ENCODE data around the gene TMEM126B. TPM values are rescaled to one million over a fixed set of nuclear protein-coding genes. Genes with fewer than 3 reads are reported as not detected.
"Not testable (repeated sequence)": the region's sequence is repeated elsewhere in the genome, so short reads cannot be mapped to it uniquely, and the experiment has no call there.

Gene TMEM126B
- total RNA-seq, 1 donor from 2014 or later = 45.2 TPM

DNA sequence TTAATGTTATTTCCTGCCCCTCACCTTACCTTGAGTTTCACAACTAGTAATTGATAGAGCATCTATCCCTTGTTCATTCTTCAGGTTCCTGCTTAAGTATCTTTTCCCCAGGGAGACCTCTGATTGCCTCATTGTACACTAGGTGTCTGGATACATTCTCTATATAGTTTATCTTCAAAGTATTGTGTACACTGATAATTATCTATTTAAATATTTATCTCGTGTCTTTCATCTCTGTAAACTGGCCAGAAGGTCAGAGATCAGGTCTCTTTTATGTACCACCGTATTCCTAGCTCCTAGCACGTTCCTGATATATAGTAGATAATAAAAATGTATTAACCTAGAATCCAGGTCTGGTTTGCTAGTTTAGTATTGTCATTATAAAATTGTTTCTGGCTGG is 6.4 kb downstream of the TMEM126B start:
- intact Hi-C loops (cut with DNase I) = no loop called here
- no peak for DNase-seq (ENCODE audit: low spot score)

DNA sequence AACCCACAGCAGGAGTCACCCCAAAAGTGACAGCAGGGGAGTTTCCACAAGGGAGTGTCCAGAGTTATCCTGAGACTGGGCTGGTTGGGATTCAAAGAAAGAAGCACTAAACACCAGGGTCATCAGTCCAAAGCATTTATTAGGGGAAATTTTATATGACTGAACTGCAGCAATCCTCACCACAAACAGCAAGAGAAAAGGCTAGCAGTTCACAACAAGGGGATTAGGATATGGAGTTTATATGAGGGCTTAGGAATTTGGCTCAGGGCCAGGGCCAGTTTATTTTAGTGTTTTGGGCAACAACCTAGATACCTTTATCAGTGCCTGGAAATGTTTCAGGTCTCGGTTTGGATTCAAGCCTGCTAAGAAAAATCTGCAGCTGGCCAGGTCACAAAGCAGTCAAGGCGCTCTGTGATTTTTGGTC is 14.8 kb downstream of the TMEM126B start:
- no peak for DNase-seq (ENCODE audit: low spot score)
- intact Hi-C loops (cut with DNase I) = no loop called here

DNA sequence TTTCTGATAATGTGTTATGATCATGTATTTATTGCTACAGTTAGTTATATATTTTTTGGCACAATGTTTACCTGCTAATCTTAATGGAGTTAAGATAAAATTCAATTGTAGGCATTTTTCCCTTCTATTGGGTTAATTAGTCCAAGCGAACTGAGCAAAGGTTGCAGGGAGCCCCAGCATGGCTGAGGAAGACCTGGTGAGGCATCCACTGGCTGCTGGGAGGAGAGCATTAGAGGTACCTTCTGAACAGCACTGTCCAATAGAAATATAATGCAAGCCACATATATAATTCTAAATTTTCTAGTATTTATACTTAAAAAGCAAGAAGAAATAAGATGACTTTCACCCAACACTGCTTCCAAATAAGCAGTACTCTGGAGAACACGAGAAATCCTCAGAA is 18.7 kb downstream of the TMEM126B start:
- DNase-seq (ENCODE audit: low spot score) = no peak
- intact Hi-C loops (cut with DNase I) = no loop called here

DNA sequence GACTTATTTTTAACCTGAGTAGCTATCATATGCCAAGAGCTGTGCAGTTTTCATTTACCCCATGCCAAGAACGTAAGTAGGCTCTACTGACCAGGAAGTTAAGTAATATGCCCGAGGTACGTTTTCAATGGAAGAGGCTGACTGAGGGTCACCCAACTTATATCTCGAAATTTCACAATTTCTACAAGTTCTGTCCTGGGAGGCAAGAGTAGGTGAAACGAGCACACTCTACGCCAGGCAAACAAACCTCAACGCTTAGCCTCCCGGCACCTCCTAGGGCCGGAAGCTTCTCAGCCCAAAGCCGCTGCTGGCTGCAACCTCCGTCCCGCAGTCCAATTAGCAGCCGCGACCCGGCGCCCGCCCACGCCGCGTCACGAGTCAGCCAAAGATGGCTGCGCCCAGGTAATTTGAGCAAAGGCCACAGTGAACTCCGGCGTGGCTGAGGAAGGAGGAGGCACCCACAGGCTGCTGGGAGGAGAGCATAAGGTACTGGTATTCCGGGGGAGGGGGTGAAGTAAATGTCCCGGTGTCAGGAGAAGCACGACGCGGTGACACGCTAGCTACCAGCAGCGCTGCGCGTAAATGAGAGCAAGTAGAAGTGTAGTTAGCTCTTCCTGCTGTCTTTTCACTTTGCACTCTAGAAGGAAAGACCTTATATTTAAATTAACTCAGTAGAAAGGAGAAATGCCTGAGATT is 19.4 kb downstream of the TMEM126B start, which contains the start of gene TMEM126A:
TSS of gene TMEM126A (plus strand) at position 364 of the 696 bp plus-strand sequence. CDS start 2,289 bp downstream, outside the sequence.
- DNase-seq (ENCODE audit: low spot score) = peak; percentile 96
- intact Hi-C loops (cut with DNase I) = loop anchor here (2.0 kb wide), 1 partner anchor 19 kb away; the partner anchor contains the start of gene TMEM126B

DNA sequence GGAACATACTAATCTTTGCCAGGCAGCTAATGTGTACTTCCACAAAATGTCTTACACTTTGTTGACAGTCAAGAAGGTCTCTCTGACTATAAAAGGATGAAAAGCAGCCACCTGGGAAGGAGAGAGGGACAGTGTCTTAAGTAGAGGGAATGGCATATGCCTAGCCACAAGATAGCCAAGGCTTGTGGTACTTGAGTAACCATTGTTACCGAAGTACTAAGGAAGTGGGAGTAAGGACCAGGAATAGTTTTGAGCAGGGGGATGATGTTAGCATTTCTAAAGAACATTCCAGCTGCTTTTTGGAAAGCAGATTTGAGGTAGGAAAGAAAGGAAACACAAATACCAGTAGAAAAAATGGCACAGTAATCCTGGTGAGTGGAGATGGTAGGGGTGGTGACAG is 22.7 kb downstream of the TMEM126B start:
- intact Hi-C loops (cut with DNase I) = no loop called here

DNA sequence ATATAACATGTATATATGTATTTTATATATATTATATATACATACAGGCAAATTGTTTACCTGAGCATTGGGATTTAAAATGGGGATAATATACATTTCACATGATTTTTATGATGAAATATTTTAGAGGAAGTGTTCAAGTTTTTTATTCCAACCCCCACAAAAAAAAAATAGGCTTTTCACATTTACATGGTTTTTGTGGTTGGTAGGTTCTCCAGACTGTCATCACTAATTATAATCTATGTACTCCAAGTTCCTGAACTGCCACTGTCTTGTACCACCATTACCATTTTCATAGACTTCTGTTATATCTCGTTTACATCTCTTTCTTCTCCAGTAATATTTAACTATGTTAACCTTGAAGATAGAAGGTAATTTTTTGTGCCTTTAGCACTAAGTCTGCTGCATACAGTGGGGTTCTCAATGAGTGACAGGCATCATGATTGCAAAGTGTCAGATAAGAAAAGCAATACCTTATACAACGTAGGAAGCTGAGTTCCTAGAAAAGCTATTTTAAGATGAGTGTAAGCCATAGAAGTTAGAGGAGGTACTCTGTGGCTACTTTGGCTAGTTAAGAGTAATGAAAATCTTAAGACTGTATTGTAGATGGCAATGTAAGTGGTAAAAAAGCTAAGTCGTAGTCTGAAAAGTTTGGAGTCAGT is 24.5 kb downstream of the TMEM126B start:
- intact Hi-C loops (cut with DNase I) = no loop called here
- no peak for DNase-seq (ENCODE audit: low spot score)

More for the DNA sequence above, 22.7 kb downstream of the TMEM126B start:
- no peak for DNase-seq (ENCODE audit: low spot score)

DNA sequence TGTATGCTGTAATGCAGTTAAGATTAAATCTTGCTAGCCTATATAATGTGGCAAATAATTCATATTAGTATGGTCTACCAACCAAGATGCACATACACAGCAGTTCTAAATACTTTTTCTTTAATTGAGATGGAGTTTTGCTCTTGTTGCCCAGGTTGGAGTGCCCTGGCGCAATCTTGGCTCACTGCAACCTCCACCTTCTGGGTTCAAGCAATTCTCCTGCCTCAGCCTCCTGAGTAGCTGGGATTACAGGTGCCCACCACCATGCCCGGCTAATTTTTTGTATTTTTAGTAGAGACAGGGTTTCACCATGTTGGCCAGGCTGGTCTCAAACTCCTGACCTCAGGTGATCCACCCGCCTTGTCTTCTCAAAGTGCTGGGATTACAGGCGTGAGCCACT is 25.9 kb downstream of the TMEM126B start:
- DNase-seq (ENCODE audit: low spot score); intact Hi-C loops (cut with DNase I): not testable (repeated sequence)

DNA sequence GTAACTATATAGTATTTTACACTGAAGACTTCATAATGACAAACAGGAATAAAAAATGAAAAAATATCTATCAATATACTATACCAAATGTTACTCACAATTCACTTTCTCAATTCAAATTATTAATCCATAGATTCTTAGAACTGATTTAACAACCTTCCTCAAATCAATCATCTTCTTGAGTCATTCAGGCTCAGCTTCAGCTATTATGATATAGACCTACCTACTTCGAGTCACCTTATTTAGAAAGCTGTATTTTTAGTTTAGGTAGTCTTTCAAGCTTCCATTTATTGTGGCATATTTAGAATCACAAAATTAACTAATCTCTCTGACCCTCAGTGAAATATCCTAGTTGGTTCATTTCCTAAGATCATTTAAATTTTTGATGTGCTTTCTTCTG is 28.4 kb downstream of the TMEM126B start:
- intact Hi-C loops (cut with DNase I) = no loop called here
- no peak for DNase-seq (ENCODE audit: low spot score)

DNA sequence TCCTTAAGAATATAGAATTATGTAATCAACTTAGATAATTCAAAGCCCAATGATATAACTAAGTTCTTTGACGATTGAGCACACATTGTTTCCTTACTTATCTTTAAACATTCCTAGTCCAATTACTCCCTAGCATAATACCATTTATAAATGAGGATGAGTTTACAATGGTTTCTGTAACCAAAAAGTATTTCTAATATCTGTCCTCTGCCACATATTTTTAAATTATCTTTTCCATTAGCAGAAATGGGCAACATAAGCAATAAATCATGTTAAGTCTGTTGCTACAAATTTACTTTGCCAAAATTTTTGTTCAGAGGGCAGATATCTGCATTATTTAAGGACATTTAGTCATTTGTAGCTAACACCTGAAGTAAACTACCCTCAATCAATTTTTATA is 29.8 kb downstream of the TMEM126B start:
- DNase-seq (ENCODE audit: low spot score) = no peak
- intact Hi-C loops (cut with DNase I) = no loop called here

DNA sequence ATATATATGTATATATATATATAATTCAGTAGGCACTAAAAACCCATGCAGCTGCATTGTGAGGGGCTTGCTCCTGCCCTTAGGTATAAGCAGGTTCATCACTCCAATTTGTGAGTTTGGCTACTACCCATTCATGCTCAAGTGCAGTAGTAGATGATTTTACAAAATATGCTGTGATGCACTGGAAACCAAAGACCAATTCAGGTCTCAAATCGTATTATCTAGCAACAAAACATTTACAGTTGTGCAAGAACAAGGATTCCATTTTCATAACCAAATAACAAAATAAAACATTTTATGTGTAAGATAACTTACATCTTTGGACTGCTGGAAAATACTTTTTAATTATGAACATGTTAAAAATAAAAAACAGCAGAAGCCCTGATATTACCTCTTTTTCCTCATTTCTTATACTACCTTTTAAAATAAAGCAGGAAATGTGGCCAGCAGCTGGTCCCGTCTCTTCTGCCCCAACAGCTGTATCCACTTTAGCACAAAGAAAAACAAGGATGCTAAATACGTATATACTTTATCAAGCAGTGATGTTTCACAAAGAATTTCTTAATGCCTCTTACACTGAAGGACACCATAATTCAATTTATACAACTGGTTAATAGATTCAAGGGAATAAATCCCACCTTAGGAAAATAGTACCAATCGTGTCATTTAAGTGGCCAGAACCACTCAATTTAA is 33.7 kb downstream of the TMEM126B start:
- no peak for DNase-seq (ENCODE audit: low spot score)
- intact Hi-C loops (cut with DNase I) = no loop called here

DNA sequence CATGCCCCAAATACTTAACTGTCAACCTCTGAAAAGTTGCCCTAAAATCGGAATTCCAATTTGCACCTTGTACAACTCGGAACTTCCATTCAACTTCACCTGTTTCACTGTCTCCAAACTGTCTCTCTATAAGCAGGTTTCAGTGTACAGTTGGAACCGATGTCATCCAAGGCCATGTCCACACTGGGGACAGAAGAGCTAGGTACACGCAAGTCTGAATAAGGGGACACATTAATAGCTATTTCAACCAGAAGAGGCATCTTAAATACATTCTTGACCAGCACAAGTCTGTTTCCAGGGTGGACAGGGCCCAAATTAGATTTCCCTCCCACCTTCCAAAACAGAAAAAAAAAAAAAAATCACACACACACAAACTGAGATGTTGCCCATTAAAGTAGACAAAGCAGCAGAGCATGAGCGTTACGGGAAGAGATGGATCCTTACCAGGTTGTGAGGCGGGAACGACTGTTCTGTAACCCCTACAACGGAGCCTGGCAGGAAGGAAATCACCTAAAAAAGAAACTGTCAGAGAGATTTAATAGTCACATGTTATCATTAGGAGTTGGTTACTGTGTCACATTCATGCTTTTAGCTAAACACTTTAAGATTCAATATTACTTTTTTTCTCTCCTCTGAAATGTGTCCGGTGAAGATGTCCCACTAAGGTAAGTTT is 34.8 kb downstream of the TMEM126B start:
- intact Hi-C loops (cut with DNase I) = no loop called here

DNA sequence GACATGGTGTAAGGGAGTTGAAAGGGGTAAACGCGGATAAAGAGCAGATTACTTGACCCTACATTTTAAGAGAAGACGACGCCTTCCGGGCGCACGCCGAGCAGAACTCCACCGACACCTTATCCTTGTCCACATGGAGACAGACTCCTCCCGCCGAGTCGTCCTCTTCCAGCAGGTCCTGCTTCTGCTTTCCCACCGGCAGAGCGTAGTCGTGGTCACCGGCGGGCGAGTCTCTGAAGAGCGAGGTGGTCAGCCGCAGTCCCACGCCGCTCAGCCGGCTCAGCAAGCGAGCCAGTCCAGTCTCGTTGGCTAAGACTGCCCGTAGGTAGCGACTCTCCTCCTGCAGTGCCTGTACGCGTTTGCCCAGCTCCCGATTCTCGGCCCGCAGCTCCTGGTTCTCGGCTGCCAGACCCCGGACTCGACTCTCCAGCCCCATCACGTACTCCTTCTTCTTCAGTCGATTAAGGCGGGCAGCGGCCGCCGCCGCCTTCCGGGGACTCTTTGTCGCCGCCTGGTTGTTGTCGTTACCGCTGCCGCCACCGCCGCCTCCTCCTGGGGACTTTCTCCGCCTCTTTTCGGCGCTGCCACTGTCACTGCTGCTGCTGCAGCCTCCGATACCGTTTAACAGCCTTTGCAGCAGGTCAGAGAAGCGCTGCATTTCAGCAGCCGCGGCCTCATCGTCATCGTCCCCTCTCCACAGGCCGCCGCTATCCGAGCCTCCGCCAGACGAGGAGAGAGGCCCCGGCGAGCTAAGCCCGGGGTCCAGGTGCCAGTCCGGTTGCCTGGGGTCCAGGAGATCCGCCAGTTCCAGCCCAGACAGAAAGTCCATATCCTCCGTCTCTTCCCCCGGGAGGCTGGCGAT is 35.6 kb downstream of the TMEM126B start:
- DNase-seq (ENCODE audit: low spot score) = peak; percentile 89
- intact Hi-C loops (cut with DNase I) = loop anchor here (1.0 kb wide), 1 partner anchor 36 kb away; the partner anchor contains the start of gene TMEM126B

More for the DNA sequence above, 34.8 kb downstream of the TMEM126B start:
- DNase-seq (ENCODE audit: low spot score) = no peak

DNA sequence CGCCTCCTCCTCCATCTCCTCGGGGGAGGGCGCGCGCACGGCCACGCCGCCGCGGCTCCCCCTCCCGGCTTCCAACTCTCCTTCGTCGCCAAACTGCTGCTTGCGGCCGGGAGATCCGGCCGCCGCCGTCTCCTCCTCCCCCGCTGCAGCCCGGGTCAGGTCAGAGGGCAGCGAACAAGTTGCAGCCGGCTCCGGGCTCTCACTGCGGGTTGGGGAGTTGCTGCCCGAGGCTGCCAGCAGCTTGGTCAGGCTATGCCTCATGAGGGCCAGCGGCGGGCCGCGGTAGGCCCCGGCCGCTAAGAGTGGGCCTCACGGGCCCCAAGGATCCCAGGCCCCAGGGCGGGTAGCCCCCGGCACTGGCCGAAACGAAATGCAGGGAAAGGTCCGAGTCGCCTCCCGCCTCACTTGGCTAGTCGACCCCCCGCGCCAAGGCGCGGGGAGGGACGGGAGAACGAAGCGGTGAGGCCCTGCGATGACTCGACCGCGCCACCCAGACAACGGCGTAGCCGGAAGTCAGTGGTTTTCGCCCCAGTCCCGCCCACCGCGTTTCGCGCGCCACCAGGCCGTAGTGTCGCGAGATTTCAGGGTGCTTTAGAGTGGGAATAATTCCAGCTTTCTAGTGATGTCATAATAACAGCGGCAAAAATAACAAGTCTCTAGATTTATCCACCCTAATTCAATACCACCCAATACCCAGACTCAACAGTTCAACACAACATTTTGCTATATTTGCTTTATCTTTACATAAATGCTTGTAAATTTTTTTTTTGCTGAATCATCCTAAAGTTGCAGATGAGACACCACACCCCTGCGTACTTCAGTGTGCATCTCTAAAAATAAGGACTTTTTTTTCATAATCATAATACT is 36.5 kb downstream of the TMEM126B start, which contains the start of gene CREBZF:
TSS of gene CREBZF (minus strand) at position 515 of the 867 bp plus-strand sequence. CDS start at position 261, 254 bp downstream.
- intact Hi-C loops (cut with DNase I) = loop anchor here (1.0 kb wide), 1 partner anchor 37 kb away; the partner anchor contains the start of gene TMEM126B

DNA sequence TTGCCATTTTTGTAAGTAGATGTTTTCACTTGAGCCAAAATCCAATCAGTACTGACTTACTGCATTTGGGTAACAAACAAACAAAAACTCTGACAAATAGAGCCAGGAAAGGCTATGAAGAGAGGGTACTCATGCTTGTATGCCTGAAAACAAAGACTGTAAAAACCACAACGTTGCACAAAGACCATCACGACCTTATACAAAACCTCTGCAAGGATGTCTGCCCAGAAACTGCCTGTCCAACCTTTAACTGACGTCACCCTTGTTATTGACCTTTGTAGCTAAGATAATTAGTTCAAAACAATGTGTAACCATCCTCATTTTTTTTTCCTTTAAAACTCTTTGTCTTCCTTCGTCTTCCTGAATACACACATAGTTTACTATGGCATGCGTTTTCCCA is 37.3 kb downstream of the TMEM126B start:
- DNase-seq (ENCODE audit: low spot score) = no peak
- intact Hi-C loops (cut with DNase I) = no loop called here

More for the DNA sequence above, 36.5 kb downstream of the TMEM126B start, which contains the start of gene CREBZF:
- peak; percentile 97 for DNase-seq (ENCODE audit: low spot score)

DNA sequence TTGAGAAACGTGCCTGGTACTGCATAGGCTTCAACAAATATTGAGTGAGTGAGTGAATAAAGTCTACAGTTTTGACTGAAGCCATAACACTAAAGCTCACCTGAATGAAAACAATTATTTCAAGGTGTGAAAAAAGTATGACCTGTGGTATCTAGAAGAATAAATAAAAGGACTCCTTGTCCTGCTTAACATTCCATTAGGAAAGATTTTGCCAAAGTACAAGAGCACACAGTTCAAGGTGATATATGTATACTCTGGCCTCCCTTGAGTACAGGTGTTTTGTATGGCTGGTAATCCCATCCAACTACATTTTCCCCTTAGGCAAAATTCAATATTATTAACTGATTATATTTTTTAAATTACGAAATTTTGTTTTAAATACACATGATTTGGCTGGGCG is 38.3 kb downstream of the TMEM126B start:
- intact Hi-C loops (cut with DNase I) = no loop called here
- DNase-seq (ENCODE audit: low spot score) = no peak

DNA sequence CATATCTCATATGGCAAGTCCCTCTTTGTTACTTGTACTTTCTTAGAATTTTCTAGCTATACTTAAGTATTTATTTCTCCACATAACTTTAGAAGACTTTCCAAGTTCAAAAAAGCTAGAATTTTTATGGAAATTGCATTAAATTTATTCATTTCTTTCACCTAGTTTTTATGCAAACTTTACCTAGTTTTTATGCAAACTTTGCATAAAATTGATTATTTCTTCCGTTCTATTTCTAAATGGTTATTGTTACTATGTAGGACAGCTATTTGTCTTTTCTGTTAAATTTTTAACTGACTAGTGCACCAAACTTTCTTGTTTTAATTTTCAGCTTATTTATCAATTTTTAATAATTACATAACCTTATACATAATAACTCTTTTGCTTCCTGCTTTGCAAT is 39.8 kb downstream of the TMEM126B start:
- no peak for DNase-seq (ENCODE audit: low spot score)
- intact Hi-C loops (cut with DNase I) = no loop called here

DNA sequence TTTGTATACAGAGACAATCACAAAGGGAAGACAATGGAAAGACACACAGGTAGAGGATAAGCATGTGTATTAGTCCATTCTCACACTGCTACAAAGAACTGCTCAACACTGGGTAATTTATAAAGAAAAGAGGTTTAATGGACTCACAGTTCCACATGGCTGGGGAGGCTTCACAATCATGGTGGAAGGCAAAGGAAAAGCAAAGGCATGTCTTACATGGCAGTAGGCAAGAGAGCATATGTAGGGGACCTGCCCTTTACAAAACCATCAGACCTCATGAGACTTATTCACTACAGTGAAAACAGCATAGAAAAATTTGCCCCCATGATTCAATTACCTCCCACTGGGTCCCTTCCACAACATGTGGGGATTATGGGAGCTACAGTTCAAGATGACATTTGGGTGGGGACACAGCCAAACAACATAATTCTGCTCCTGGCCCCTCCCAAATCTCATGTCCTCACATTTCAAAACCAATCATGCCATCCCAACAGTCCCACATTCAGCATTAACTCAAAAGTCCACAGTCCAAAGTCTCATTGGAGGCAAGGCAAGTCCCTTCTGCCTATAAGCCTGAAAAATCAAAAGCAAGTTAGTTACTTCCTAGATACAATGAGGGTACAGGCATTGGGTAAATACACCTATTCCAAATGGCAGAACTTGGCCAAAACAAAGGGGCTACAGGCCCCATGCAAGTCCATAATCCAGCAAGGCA is 42.7 kb downstream of the TMEM126B start:
- DNase-seq (ENCODE audit: low spot score); intact Hi-C loops (cut with DNase I): not testable (repeated sequence)
